Right lobe of liver (tissue), 6 donors: Measurements from ENCODE around the gene STOM. TPM values are rescaled to one million over a fixed set of nuclear protein-coding genes. Genes with fewer than 3 reads are reported as not detected.

Source experiments
- ATAC-seq, 4 donors: fragments of 200-7000 bp; cut with Tn5 transposase; one replicate each; pipeline ENCODE4 v1.9.1; 2020; ENCODE audit warnings: mild to moderate bottlenecking in 4 of 4, moderate library complexity in 4 of 4
- DNase-seq, 3 donors: peaks; one replicate each; pipeline ENCODE4 v3.0.0-alpha.2; 2020
- H3K27ac ChIP-seq, 3 donors: fragments of 200-600 bp; one replicate each; pipeline ENCODE4 v1.8.0; 2022
- H3K27me3 ChIP-seq, 2 donors: fragments of 200-600 bp; one replicate each; pipeline ENCODE4 v1.8.0; 2022
- H3K36me3 ChIP-seq, 4 donors: fragments of 200-600 bp; sonication (generic) in 1 of 4; one replicate each; pipeline versions ENCODE4 v1.5.1 to v1.8.0; 2017 to 2022; ENCODE audit warnings: control low read depth in 1 of 4
- H3K4me1 ChIP-seq, 4 donors: fragments of 200-600 bp; sonication (generic) in 1 of 4; one replicate each; pipeline versions ENCODE4 v1.5.1 to v1.8.0; 2017 to 2022; ENCODE audit warnings: control low read depth in 1 of 4
- H3K4me3 ChIP-seq, 3 donors: fragments of 200-600 bp; one replicate each; pipeline ENCODE4 v1.8.0; 2022
- H3K9me3 ChIP-seq, 4 donors: fragments of 200-600 bp; sonication (generic) in 1 of 4; one replicate each; pipeline versions ENCODE4 v1.5.1 to v1.8.0; 2017 to 2022; ENCODE audit warnings: control low read depth in 1 of 4
- CTCF ChIP-seq, 4 donors: fragments of 200-600 bp in 3 of 4; fragments of 450-650 bp in 1 of 4; IDR thresholded peaks; one replicate each; pipeline versions ENCODE4 v1.5.1 to v1.8.0; 2016 to 2022; ENCODE audit warnings: antibody characterized with exemption in 4 of 4, mild to moderate bottlenecking in 2 of 4
- POLR2A ChIP-seq: fragments of 450-650 bp; IDR thresholded peaks from one replicate; pipeline ENCODE4 v1.6.1; 2017; ENCODE audit warnings: antibody characterized with exemption, mild to moderate bottlenecking
- WGBS: methylation state at CpG from one replicate; pipeline ENCODE4 v1.1.6; 2018; ENCODE audit warnings: low coverage, low lambda C conversion rate; ENCODE audit not compliant: insufficient coverage; ENCODE audit errors: missing lambda C conversion rate; 5-methylcytosine and 5-hydroxymethylcytosine counted together
- intact Hi-C, 2 donors: fragments of 100-400 bp; cut with DNase I; formaldehyde crosslinking; loops; one replicate each; pipeline versions ENCODE4 v1.11.2 to v1.14.1; 2022
- total RNA-seq, 6 experiments: library from RNA; depleted of rRNA in 2 of 6; stranded (reverse); fragments of >200 nt in 2 of 6; fragmentation: NEBNext Ultra II Directional in 3 of 6; extraction: Animal tissue kit (Norgen Biotek cat#: 25700) in 3 of 6; gene quantifications; one replicate each; pipeline versions ENCODE4 v1.1.0 to v1.2.4, GENCODE V29; 2016 to 2023
- donor health status: DM: no; HTN: yes; CAD: no.
- donor health status: DM: no; HTN: no; CAD: no.
- donor health status: DM: no; HTN: no; CAD: no.
- donor health status: DM: no; HTN: yes; CAD: no.
- donor health status: DM: no; HTN: yes; CAD: no.

The STOM gene
- total RNA-seq, 6 experiments from 2014 or later = 232 to 655 (median 443) TPM

- intact Hi-C loops = no loop called here
- H3K27me3 ChIP-seq = no peaks in the 10 kb centered on the region
Measured at GRCh38 chr9:121312169-121312568, 57.9 kb downstream of the STOM start.

GRCh38 chr9:121310571-121310970, 59.5 kb downstream of the STOM start:
- H3K36me3 ChIP-seq = peaks cover 0 to 18% (median 0%) of the 10 kb centered on the region in 4 donors
- H3K4me1 ChIP-seq = peaks cover 0 to 3% (median 0%) of the 10 kb centered on the region in 4 donors
- no peak overlapping the region for H3K4me3 ChIP-seq
- no peaks in the 10 kb centered on the region for H3K9me3 ChIP-seq
- no peak overlapping the region for H3K27ac ChIP-seq
- ATAC-seq = no peak
- peak in 1 of 3 donors; percentile 10 for DNase-seq
- intact Hi-C loops = no loop called here
- H3K27me3 ChIP-seq = no peaks in the 10 kb centered on the region
- TF ChIP-seq CTCF (IDR thresholded peaks at IDR 0.05) = no peak
- TF ChIP-seq POLR2A = no peak
- WGBS = no CpG with 5 or more reads among the region's 9 CpGs

More at GRCh38 chr9:121312169-121312568, 57.9 kb downstream of the STOM start:
- DNase-seq = no peak
- Histone ChIP-seq H3K27ac (no peak overlapping the region), H3K4me1 (peaks cover 0 to 3% (median 0%) of the 10 kb centered on the region in 4 donors), H3K4me3 (no peak overlapping the region), H3K9me3 (no peaks in the 10 kb centered on the region), H3K36me3 (peaks cover 0 to 18% (median 0%) of the 10 kb centered on the region in 4 donors)
- WGBS = 86% methylated on average over 16 of the region's 17 CpGs
- TF ChIP-seq CTCF (IDR thresholded peaks at IDR 0.05) = no peak
- TF ChIP-seq POLR2A = no peak
- no peak for ATAC-seq

- H3K36me3 ChIP-seq = peaks cover 0 to 18% (median 0%) of the 10 kb centered on the region in 4 donors
- no peaks in the 10 kb centered on the region for H3K27me3 ChIP-seq
- no peak for TF ChIP-seq POLR2A
- TF ChIP-seq CTCF (IDR thresholded peaks at IDR 0.05) = no peak
- 87% methylated on average over 7 of the region's 7 CpGs for WGBS
- H3K27ac ChIP-seq = no peak overlapping the region
- H3K4me1 ChIP-seq = peaks cover 0 to 4% (median 0%) of the 10 kb centered on the region in 4 donors
- ATAC-seq (no peak), DNase-seq (no peak)
- intact Hi-C loops = loop anchor here in 1 of 2 donors (5.0 kb wide), 1 partner anchor 82 kb away; no protein-coding TSS in a partner anchor
- no peaks in the 10 kb centered on the region for H3K9me3 ChIP-seq
- no peak overlapping the region for H3K4me3 ChIP-seq
Measured at GRCh38 chr9:121309833-121310425, 60.1 kb downstream of the STOM start.

GRCh38 chr9:121309171-121309570, 60.9 kb downstream of the STOM start:
- no peak for TF ChIP-seq POLR2A
- no peak for TF ChIP-seq CTCF (IDR thresholded peaks at IDR 0.05)
- no peak for ATAC-seq
- intact Hi-C loops = loop anchor here in 1 of 2 donors (5.0 kb wide), 1 partner anchor 83 kb away; no protein-coding TSS in a partner anchor
- DNase-seq = peak in 1 of 3 donors; percentile 7
- Histone ChIP-seq H3K27ac (no peak overlapping the region), H3K4me3 (no peak overlapping the region), H3K9me3 (no peaks in the 10 kb centered on the region), H3K4me1 (peaks cover 0 to 4% (median 0%) of the 10 kb centered on the region in 4 donors), H3K36me3 (peaks cover 0 to 18% (median 0%) of the 10 kb centered on the region in 4 donors), H3K27me3 (no peaks in the 10 kb centered on the region)
- WGBS = 96% methylated on average over 4 of the region's 6 CpGs
